Measurements from ENCODE around the gene MEIG1.
"Not testable (repeated sequence)": the region's sequence is repeated elsewhere in the genome, so short reads cannot be mapped to it uniquely, and the experiment has no call there.

MEIG1 gene

DNA sequence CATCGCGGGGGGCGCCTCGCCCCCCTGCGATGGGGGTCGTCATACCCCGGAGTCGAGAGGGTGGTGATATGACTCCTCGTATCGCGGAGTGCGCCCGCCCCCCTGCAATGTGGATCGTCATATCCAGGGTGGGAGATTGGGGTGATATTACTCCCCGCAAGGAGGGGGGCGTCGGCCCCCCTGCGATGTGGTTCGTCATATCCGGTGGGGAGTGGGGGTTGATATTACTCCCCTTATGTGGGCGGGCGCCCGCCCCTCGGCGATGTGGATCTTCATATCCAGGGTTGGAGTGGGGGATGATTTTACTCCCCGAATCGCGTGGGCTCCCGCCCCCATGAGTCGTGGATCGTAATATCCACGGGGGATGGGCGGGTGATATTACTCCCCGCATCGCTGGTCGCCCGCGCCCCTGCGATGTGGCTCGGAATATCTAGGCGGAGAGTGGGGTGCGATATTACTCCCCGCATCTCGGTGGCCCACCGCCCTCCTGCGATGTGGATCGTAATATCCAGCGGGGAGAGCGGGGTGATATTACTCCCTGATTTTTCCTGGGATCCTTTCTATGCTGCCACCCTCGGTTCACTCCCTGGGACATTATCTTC, 36.9 kb downstream of the MEIG1 start:
- TF ChIP-seq GATA1 (IDR thresholded peaks at IDR 0.05; ENCODE audit: low read depth, low read length), result no peak
- TF ChIP-seq POLR2A (IDR thresholded peaks at IDR 0.05; ENCODE audit: low read length), result no peak
- DNase-seq, result no peak

DNA sequence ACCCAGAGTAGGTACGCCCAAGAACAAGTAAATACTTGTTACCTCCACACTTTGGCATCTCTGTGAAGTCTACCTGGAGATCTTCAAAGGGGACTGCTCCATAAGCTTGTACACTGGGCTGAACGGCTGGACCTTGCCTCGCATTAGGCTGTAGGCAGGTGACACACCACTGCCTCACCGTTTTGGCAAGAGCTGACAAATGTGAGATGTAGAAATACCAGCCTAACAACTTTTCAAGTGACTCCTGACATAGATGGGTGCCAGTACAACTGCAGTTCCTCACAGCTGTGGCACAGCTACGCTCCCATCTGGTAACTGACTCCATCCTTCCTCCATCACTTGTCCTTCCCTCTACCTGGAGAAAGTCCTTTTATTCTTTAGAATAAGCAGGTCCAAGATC, 54.3 kb downstream of the MEIG1 start:
- not testable (repeated sequence) for DNase-seq

DNA sequence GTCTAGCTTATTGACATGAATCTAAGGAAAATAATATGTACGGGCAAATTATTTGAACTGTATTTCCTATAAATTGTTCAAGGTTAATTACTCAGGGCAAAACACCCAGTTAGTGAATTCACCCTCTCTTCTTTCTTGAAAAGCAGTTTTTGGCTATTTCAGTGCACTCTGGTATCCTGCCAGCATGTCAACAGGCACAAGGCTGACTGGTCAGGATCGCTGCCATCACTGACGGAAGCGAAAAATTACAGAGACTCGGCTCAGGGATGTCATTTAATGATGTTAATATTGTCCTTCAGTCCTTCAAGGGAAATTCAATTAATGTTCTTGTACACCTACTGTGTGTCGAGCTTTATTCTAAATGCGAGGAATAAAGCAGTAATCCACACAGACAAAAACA, 56.3 kb downstream of the MEIG1 start:
- DNase-seq, result no peak
- TF ChIP-seq POLR2A (IDR thresholded peaks at IDR 0.05; ENCODE audit: low read length) (no peak), GATA1 (IDR thresholded peaks at IDR 0.05; ENCODE audit: low read depth, low read length) (no peak)

DNA sequence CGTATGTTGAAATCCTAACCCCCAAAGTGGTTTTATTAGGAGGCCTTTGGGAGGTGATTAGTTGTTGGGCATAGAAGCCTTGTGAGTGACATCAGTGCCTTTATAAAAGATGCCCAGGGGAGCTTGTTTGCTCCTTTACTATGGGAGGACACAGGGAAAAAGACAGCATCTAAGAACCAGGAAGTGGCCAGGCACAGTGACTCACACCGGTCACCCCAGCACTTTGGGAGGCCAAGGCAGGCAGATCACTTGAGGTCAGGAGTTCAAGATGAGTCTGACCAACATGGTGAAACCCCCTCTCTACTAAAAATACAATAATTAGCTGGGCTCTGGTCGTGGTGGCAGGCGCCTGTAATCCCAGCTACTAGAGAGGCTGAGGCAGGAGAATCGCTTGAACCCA, 61.8 kb downstream of the MEIG1 start:
- DNase-seq, result not testable (repeated sequence)
